ENCODE data around the gene C9orf78. TPM values are rescaled to one million over a fixed set of nuclear protein-coding genes. Genes with fewer than 3 reads are reported as not detected.
A peak's percentile ranks its signal among the peaks of the same experiment; 100 is the strongest.
"Not testable (repeated sequence)": the region's sequence is repeated elsewhere in the genome, so short reads cannot be mapped to it uniquely, and the experiment has no call there.

Gene C9orf78
- total RNA-seq, 2 donors from 2014 or later, result 63.7 to 76.8 TPM

- H3K4me1 ChIP-seq (replicated peaks), result no peaks in the 10 kb centered on the region
- H3K27me3 ChIP-seq (replicated peaks; ENCODE audit: insufficient read depth), result no peaks in the 10 kb centered on the region
- 84% methylated on average over 8 of the region's 8 CpGs for WGBS
- H3K4me3 ChIP-seq, result no peak overlapping the region
- H3K27ac ChIP-seq, result no peak overlapping the region
- TF ChIP-seq CTCF (IDR thresholded peaks at IDR 0.05), result no peak
- TF ChIP-seq POLR2AphosphoS5 (IDR thresholded peaks at IDR 0.05), result no peak
- no peak for TF ChIP-seq POLR2A (IDR thresholded peaks at IDR 0.05)
- intact Hi-C loops (cut with DNase I), result no loop called here
- no peak for DNase-seq (ENCODE audit: low spot score)
- no peaks in the 10 kb centered on the region for H3K9me3 ChIP-seq
- no peaks in the 10 kb centered on the region for H3K36me3 ChIP-seq
These were observed 40.5 kb downstream of the C9orf78 start for GRCh38 chr9:129794549-129794948.

GRCh38 chr9:129786481-129786880, 48.6 kb downstream of the C9orf78 start:
- Histone ChIP-seq H3K27me3 (replicated peaks; ENCODE audit: insufficient read depth) (no peaks in the 10 kb centered on the region), H3K36me3 (no peaks in the 10 kb centered on the region), H3K4me1 (replicated peaks) (no peaks in the 10 kb centered on the region), H3K9me3 (no peaks in the 10 kb centered on the region), H3K27ac (no peak overlapping the region), H3K4me3 (no peak overlapping the region)
- WGBS, result 87% methylated on average over 10 of the region's 10 CpGs
- no peak for DNase-seq (ENCODE audit: low spot score)
- TF ChIP-seq POLR2AphosphoS5 (IDR thresholded peaks at IDR 0.05), result no peak
- TF ChIP-seq CTCF (IDR thresholded peaks at IDR 0.05), result no peak
- no peak for TF ChIP-seq POLR2A (IDR thresholded peaks at IDR 0.05)
- intact Hi-C loops (cut with DNase I), result no loop called here

- Histone ChIP-seq H3K9me3 (no peaks in the 10 kb centered on the region), H3K4me3 (no peak overlapping the region), H3K36me3 (no peaks in the 10 kb centered on the region), H3K27ac (no peak overlapping the region), H3K4me1 (replicated peaks) (no peaks in the 10 kb centered on the region), H3K27me3 (replicated peaks; ENCODE audit: insufficient read depth) (no peaks in the 10 kb centered on the region)
- intact Hi-C loops (cut with DNase I), result no loop called here
- DNase-seq (ENCODE audit: low spot score), result no peak
- WGBS, result 94% methylated on average over 1 of the region's 1 CpG
- TF ChIP-seq CTCF (IDR thresholded peaks at IDR 0.05), result no peak
- no peak for TF ChIP-seq POLR2A (IDR thresholded peaks at IDR 0.05)
- no peak for TF ChIP-seq POLR2AphosphoS5 (IDR thresholded peaks at IDR 0.05)
These were observed 49.2 kb downstream of the C9orf78 start for GRCh38 chr9:129785866-129786265.

GRCh38 chr9:129784970-129785369, 50.1 kb downstream of the C9orf78 start:
- H3K27ac ChIP-seq; H3K36me3 ChIP-seq; H3K4me3 ChIP-seq; DNase-seq (ENCODE audit: low spot score); H3K27me3 ChIP-seq (replicated peaks; ENCODE audit: insufficient read depth); H3K4me1 ChIP-seq (replicated peaks); H3K9me3 ChIP-seq: not testable (repeated sequence)
- 74% methylated on average over 11 of the region's 11 CpGs for WGBS
- intact Hi-C loops (cut with DNase I), result loop anchor here (5.0 kb wide), 1 partner anchor 653 kb away; no protein-coding TSS in a partner anchor

- H3K4me1 ChIP-seq (replicated peaks), result no peaks in the 10 kb centered on the region
- peak; percentile 71 for TF ChIP-seq POLR2AphosphoS5 (IDR thresholded peaks at IDR 0.05)
- peak; percentile 82 to 92 (median 86) for TF ChIP-seq CTCF (IDR thresholded peaks at IDR 0.05)
- no peak for TF ChIP-seq POLR2A (IDR thresholded peaks at IDR 0.05)
- H3K36me3 ChIP-seq, result no peaks in the 10 kb centered on the region
- DNase-seq (ENCODE audit: low spot score), result peak; percentile 60
- H3K27me3 ChIP-seq (replicated peaks; ENCODE audit: insufficient read depth), result no peaks in the 10 kb centered on the region
- intact Hi-C loops (cut with DNase I), result loop anchor here (2.0 to 5.0 kb wide), 3 partner anchors 47 to 651 kb away; partner anchors contain the start of gene ASB6
- H3K4me3 ChIP-seq, result no peak overlapping the region
- H3K9me3 ChIP-seq, result no peaks in the 10 kb centered on the region
- no peak overlapping the region for H3K27ac ChIP-seq
- 32% methylated on average over 14 of the region's 14 CpGs for whole genome bisulfite sequencing
These were observed 51.3 kb downstream of the C9orf78 start for GRCh38 chr9:129783516-129784361.
